ENCODE measurements around the gene ATXN7L3. TPM values are rescaled to one million over a fixed set of nuclear protein-coding genes. Genes with fewer than 3 reads are reported as not detected.
"Not testable (repeated sequence)": the region's sequence is repeated elsewhere in the genome, so short reads cannot be mapped to it uniquely, and the experiment has no call there.

ATXN7L3 gene
- total RNA-seq (100 to 1,000 TPM; 125 TPM), polyA plus RNA-seq (10 to 100 TPM in 2 of 3 donors, 1 to 10 TPM in 1; 9.3 to 14.2 (median 10.6) TPM), total RNA-seq (100 to 163 (median 138) reads per million in 6 experiments)

- H3K4me1 Mint-ChIP-seq = peaks cover 39 to 59% (median 48%) of the 10 kb centered on the region in 4 donors
- POLR2A ChIA-PET = interaction anchor here (1.0 to 11.1 kb wide), 8 partner anchors 13 to 304 kb away, joined by 3 to 367 read pairs (median 6); partner anchors contain the start of genes GPATCH8, HDAC5, SLC25A39 and TMUB2
- ATAC-seq (peak; percentile 77 to 81), DNase-seq (peak; percentile 91 to 100 (median 98))
- H3K9me3 Mint-ChIP-seq = no peaks in the 10 kb centered on the region
- H3K36me3 Mint-ChIP-seq = peaks cover 0 to 31% (median 2%) of the 10 kb centered on the region in 3 donors
- H3K4me3 Mint-ChIP-seq = peak within 1 kb of the TSS; percentile 85 to 96 (median 90)
- no peaks in the 10 kb centered on the region for H3K27me3 Mint-ChIP-seq
- peak within 1 kb of the TSS; percentile 86 to 99 (median 95) for H3K27ac Mint-ChIP-seq
Measured at GRCh38 chr17:44199553-44200477, at the start of gene ATXN7L3. Gene ATXN7L3, minus strand, starts transcription at chr17:44199884. Its CDS starts 1,814 bp downstream, at chr17:44198070.

- Mint-ChIP-seq H3K27ac (peak overlapping the region; percentile 20 to 96 (median 85)), H3K27me3 (no peaks in the 10 kb centered on the region), H3K9me3 (no peaks in the 10 kb centered on the region), H3K36me3 (no peaks in the 10 kb centered on the region), H3K4me1 (peaks cover 22 to 60% (median 55%) of the 10 kb centered on the region in 4 donors), H3K4me3 (peak overlapping the region in 6 of 10 donors; percentile 4 to 75 (median 40))
- POLR2A ChIA-PET = interaction anchor here (1.0 to 6.5 kb wide), 9 partner anchors 11 to 107 kb away, joined by 3 to 82 read pairs (median 3); partner anchors contain the start of gene UBTF
- DNase-seq = no peak
- ATAC-seq = no peak
Measured at GRCh38 chr17:44247876-44248736, 48.4 kb upstream of the ATXN7L3 start.

GRCh38 chr17:44247440-44247841, 47.8 kb upstream of the ATXN7L3 start:
- no peaks in the 10 kb centered on the region for H3K9me3 Mint-ChIP-seq
- no peaks in the 10 kb centered on the region for H3K36me3 Mint-ChIP-seq
- H3K27ac Mint-ChIP-seq = peak overlapping the region in 9 of 10 donors; percentile 71 to 96 (median 86)
- H3K4me1 Mint-ChIP-seq = peaks cover 22 to 60% (median 57%) of the 10 kb centered on the region in 4 donors
- no peaks in the 10 kb centered on the region for H3K27me3 Mint-ChIP-seq
- ATAC-seq = no peak
- peak overlapping the region in 4 of 10 donors; percentile 1 to 75 (median 64) for H3K4me3 Mint-ChIP-seq
- POLR2A ChIA-PET = interaction anchor here (0.5 to 6.5 kb wide), 9 partner anchors 12 to 107 kb away, joined by 3 to 82 read pairs (median 3); partner anchors contain the start of gene UBTF
- DNase-seq = no peak

- Mint-ChIP-seq H3K27me3 (no peaks in the 10 kb centered on the region), H3K4me3 (no peak overlapping the region), H3K27ac (peak overlapping the region in 1 of 10 donors; percentile 51), H3K9me3 (no peaks in the 10 kb centered on the region), H3K4me1 (peaks cover 3 to 17% (median 13%) of the 10 kb centered on the region in 4 donors), H3K36me3 (no peaks in the 10 kb centered on the region)
- POLR2A ChIA-PET = interaction anchor here (0.6 to 0.8 kb wide), 3 partner anchors 9 to 21 kb away, joined by 3 to 8 read pairs (median 4); no protein-coding TSS in a partner anchor
- no peak for ATAC-seq
- no peak for DNase-seq
Measured at GRCh38 chr17:44241106-44241624, 41.5 kb upstream of the ATXN7L3 start.

GRCh38 chr17:44237886-44238285, 38.2 kb upstream of the ATXN7L3 start:
- not testable (repeated sequence) for H3K4me3 Mint-ChIP-seq, DNase-seq, H3K27me3 Mint-ChIP-seq, ATAC-seq, H3K36me3 Mint-ChIP-seq, H3K9me3 Mint-ChIP-seq, H3K27ac Mint-ChIP-seq
- H3K4me1 Mint-ChIP-seq = peaks cover 7 to 11% (median 8%) of the 10 kb centered on the region in 4 donors
- POLR2A ChIA-PET = interaction anchor here (0.6 to 1.2 kb wide), 2 partner anchors 16 to 79 kb away, joined by 4 to 6 read pairs; no protein-coding TSS in a partner anchor

GRCh38 chr17:44236444-44236991, 36.8 kb upstream of the ATXN7L3 start:
- Mint-ChIP-seq H3K27me3 (peaks cover 0 to 4% (median 0%) of the 10 kb centered on the region in 5 donors), H3K27ac (peak overlapping the region in 1 of 10 donors; percentile 60), H3K4me1 (peaks cover 7 to 9% (median 8%) of the 10 kb centered on the region in 4 donors), H3K36me3 (no peaks in the 10 kb centered on the region), H3K4me3 (no peak overlapping the region), H3K9me3 (no peaks in the 10 kb centered on the region)
- no peak for ATAC-seq
- POLR2A ChIA-PET = no interaction called here
- no peak for DNase-seq

- H3K27ac Mint-ChIP-seq = peak overlapping the region in 2 of 10 donors; percentile 19 to 54
- peaks cover 0 to 4% (median 0%) of the 10 kb centered on the region in 5 donors for H3K27me3 Mint-ChIP-seq
- no peaks in the 10 kb centered on the region for H3K9me3 Mint-ChIP-seq
- H3K36me3 Mint-ChIP-seq = no peaks in the 10 kb centered on the region
- peaks cover 7 to 9% (median 8%) of the 10 kb centered on the region in 4 donors for H3K4me1 Mint-ChIP-seq
- DNase-seq (no peak), ATAC-seq (no peak)
- POLR2A ChIA-PET = no interaction called here
- no peak overlapping the region for H3K4me3 Mint-ChIP-seq
Measured at GRCh38 chr17:44235583-44235936, 35.9 kb upstream of the ATXN7L3 start.

- ATAC-seq (no peak), DNase-seq (no peak)
- POLR2A ChIA-PET = interaction anchor here (0.9 kb wide), 1 partner anchor 13 kb away, joined by 3 read pairs; no protein-coding TSS in a partner anchor
- no peak overlapping the region for H3K4me3 Mint-ChIP-seq
- peaks cover 0 to 4% (median 0%) of the 10 kb centered on the region in 5 donors for H3K27me3 Mint-ChIP-seq
- H3K4me1 Mint-ChIP-seq = peaks cover 7 to 9% (median 8%) of the 10 kb centered on the region in 4 donors
- no peaks in the 10 kb centered on the region for H3K36me3 Mint-ChIP-seq
- no peak overlapping the region for H3K27ac Mint-ChIP-seq
- H3K9me3 Mint-ChIP-seq = no peaks in the 10 kb centered on the region
Measured at GRCh38 chr17:44233582-44233981, 33.9 kb upstream of the ATXN7L3 start.

GRCh38 chr17:44232061-44232460, 32.4 kb upstream of the ATXN7L3 start:
- no peak overlapping the region for H3K4me3 Mint-ChIP-seq
- POLR2A ChIA-PET = interaction anchor here (0.6 to 1.7 kb wide), 3 partner anchors 9 to 15 kb away, joined by 4 to 6 read pairs (median 5); no protein-coding TSS in a partner anchor
- H3K9me3 Mint-ChIP-seq = no peaks in the 10 kb centered on the region

GRCh38 chr17:44230140-44230539, 30.5 kb upstream of the ATXN7L3 start:
- POLR2A ChIA-PET = interaction anchor here (1.1 to 1.7 kb wide), 3 partner anchors 9 to 14 kb away, joined by 5 to 6 read pairs (median 6); no protein-coding TSS in a partner anchor
- DNase-seq (no peak), ATAC-seq (no peak)
- H3K9me3 Mint-ChIP-seq = no peaks in the 10 kb centered on the region
- peak overlapping the region in 1 of 10 donors; percentile 79 for H3K27ac Mint-ChIP-seq
- H3K36me3 Mint-ChIP-seq = no peaks in the 10 kb centered on the region
- no peak overlapping the region for H3K4me3 Mint-ChIP-seq
- H3K27me3 Mint-ChIP-seq = peaks cover 0 to 1% (median 0%) of the 10 kb centered on the region in 5 donors
- H3K4me1 Mint-ChIP-seq = peaks cover 4 to 5% (median 4%) of the 10 kb centered on the region in 4 donors

More at GRCh38 chr17:44232061-44232460, 32.4 kb upstream of the ATXN7L3 start:
- Mint-ChIP-seq H3K27ac (no peak overlapping the region), H3K36me3 (no peaks in the 10 kb centered on the region), H3K27me3 (peaks cover 0 to 4% (median 0%) of the 10 kb centered on the region in 5 donors), H3K4me1 (peaks cover 7 to 9% (median 8%) of the 10 kb centered on the region in 4 donors)
- no peak for ATAC-seq
- DNase-seq = no peak

- Mint-ChIP-seq H3K9me3 (no peaks in the 10 kb centered on the region), H3K36me3 (no peaks in the 10 kb centered on the region), H3K27me3 (peaks cover 0 to 1% (median 0%) of the 10 kb centered on the region in 5 donors), H3K4me1 (no peaks in the 10 kb centered on the region), H3K27ac (no peak overlapping the region), H3K4me3 (no peak overlapping the region)
- ATAC-seq = no peak
- no peak for DNase-seq
- POLR2A ChIA-PET = interaction anchor here (0.6 to 1.7 kb wide), 4 partner anchors 8 to 103 kb away, joined by 5 to 7 read pairs (median 6); no protein-coding TSS in a partner anchor
Measured at GRCh38 chr17:44229090-44229489, 29.4 kb upstream of the ATXN7L3 start.

All from naive thymus-derived CD8-positive, alpha-beta T cell (primary cell).